ENCODE measurements around the gene CNKSR1.

- TF ChIP-seq CTCF (IDR thresholded peaks at IDR 0.05; ENCODE audit: low read length) = no peak
- TF ChIP-seq EZH2 (optimal IDR thresholded peaks at IDR 0.05; ENCODE audit: low read depth, low read length) = no peak
- TF ChIP-seq EZH2phosphoT487 (IDR thresholded peaks at IDR 0.05; ENCODE audit: low read length) = no peak
Observed at GRCh38 chr1:26225033-26225831, 47.9 kb downstream of the CNKSR1 start.
